HTR-8/SVneo (cell line): ENCODE data around the gene SMYD2.

Source experiments
- DNase-seq: peaks from one replicate; pipeline ENCODE4 v3.0.0; 2011; ENCODE audit warnings: low spot score, mixed read lengths; ENCODE audit not compliant: insufficient read length
- FAIRE-seq: peaks from 2 replicates; lab custom pipeline; 2011; peaks lifted over from hg19 to GRCh38; lab: Jason Lieb, UNC

Gene SMYD2

DNA sequence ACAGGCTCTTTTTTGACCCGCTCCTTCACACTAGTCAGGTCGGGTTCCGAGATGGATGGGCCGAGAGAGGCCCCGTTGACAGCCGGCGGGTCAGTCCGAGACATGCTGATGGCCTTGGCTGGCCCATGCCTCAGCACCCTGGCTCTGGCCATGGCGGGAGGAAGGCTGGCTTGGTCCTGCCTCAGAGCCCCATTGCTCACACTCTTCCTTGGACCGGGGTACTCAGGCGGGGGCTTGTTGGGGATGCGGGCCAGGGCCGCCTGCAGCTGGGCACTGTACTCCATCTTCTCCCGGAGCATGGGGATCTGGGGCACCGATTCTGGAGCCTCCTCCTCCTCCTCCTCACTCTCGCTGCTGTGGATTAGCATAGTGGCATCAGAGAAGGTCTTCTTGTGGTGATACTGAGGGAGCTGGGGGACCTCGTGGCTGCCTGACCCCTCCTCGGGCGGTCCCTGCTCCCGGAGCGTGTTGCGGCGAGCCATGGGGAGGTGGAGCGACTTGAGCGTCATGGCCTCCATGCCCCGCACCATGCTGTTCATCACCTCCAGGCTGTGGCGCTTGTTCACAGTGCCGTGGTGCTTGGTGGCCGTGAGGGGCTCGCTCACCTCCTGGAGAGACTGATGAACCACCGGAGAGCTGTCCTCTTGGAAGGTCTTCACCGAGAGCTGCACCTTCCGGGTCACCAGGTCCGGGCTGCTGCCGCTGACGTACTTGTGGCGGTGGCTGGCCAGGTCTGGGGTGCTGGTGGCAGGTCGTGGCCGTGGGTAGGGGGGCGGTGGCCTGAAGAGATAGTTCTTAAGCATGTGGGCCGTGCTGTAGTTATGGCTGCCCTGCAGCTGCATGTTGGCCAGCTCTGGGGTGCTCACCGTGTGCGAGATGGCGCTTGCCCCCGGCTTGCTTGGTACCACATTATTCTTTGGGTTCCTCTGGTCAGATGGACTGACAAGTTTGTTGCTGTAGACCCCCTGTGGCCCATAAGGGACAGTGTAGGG is 102.7 kb downstream of the SMYD2 start:
- DNase-seq = no peak
- no peak for FAIRE-seq

- no peak for FAIRE-seq
- no peak for DNase-seq
These were observed 103.6 kb downstream of the SMYD2 start for GRCh38 chr1:214384373-214385079.

DNA sequence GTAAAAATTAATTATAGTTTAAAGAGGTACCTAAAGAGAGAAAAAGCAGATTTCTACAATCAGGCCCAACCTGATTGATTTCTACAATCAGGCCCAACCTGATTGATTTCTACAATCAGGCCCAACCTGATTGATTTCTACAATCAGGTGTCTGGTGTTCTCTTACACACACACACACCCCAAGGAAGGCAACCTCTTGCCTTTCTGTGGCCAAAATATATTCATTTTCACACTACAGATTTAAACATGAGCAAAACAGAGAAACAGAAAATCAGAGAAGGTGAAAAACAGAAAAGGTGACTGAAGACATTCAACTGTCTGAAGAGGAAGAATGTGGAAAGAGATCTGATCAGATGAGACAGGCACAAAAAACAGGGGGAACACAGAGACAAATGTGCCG is 104.5 kb downstream of the SMYD2 start:
- DNase-seq (no peak), FAIRE-seq (no peak)

DNA sequence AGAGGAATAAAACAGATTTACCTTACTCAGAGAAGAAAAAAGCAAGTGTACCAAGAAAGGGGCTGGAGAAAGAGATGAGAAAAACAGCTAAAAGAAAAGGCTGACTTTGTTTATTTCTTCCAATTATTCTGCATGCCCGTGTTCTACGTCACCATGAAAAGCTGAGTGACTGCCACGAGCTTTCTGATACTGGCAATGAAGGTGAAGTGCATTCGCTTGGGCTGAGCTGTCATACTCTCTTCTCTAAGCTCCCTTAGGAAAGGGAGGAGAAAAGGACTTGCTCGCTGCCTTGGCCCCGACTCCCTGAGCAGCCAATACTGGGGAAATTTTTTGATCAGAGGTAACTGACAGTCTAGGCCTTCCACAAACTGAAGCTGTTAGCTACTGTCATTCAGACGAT is 105.4 kb downstream of the SMYD2 start:
- FAIRE-seq (no peak), DNase-seq (no peak)
